NCI-H1092 (cell line): Measurements from ENCODE around the gene CARD14.
"Not testable (repeated sequence)": the region's sequence is repeated elsewhere in the genome, so short reads cannot be mapped to it uniquely, and the experiment has no call there.

Experiments
- DNase-seq: peaks from one replicate; lab custom pipeline; 2025; lab: John Stamatoyannopoulos, UW

The CARD14 gene

GRCh38 chr17:80227156-80227555 is 57.3 kb downstream of the CARD14 start:
- DNase-seq = no peak

- DNase-seq = no peak
Observed at GRCh38 chr17:80227666-80228065, 57.8 kb downstream of the CARD14 start.

- DNase-seq = no peak
Observed at GRCh38 chr17:80228477-80228876, 58.6 kb downstream of the CARD14 start.

GRCh38 chr17:80229011-80229410 is 59.2 kb downstream of the CARD14 start:
- DNase-seq = no peak

GRCh38 chr17:80232438-80232837 is 62.6 kb downstream of the CARD14 start:
- no peak for DNase-seq

GRCh38 chr17:80233202-80233601 is 63.4 kb downstream of the CARD14 start:
- DNase-seq = no peak

GRCh38 chr17:80236911-80237310 is 67.1 kb downstream of the CARD14 start:
- no peak for DNase-seq

- no peak for DNase-seq
Observed at GRCh38 chr17:80237386-80237785, 67.6 kb downstream of the CARD14 start.

- no peak for DNase-seq
Observed at GRCh38 chr17:80242505-80242904, 72.7 kb downstream of the CARD14 start.

- no peak for DNase-seq
Observed at GRCh38 chr17:80243526-80244433, 74.0 kb downstream of the CARD14 start.

- not testable (repeated sequence) for DNase-seq
Observed at GRCh38 chr17:80244448-80244847, 74.6 kb downstream of the CARD14 start.

- DNase-seq = no peak
Observed at GRCh38 chr17:80244871-80245509, 75.2 kb downstream of the CARD14 start.

- DNase-seq = no peak
Observed at GRCh38 chr17:80245566-80246265, 75.9 kb downstream of the CARD14 start.

GRCh38 chr17:80246266-80246681 is 76.4 kb downstream of the CARD14 start:
- DNase-seq = no peak

GRCh38 chr17:80246726-80247125 is 76.9 kb downstream of the CARD14 start:
- DNase-seq = no peak

GRCh38 chr17:80247561-80247960 is 77.7 kb downstream of the CARD14 start:
- DNase-seq = no peak

GRCh38 chr17:80248001-80248893 is 78.4 kb downstream of the CARD14 start:
- DNase-seq = no peak

GRCh38 chr17:80248894-80249710 is 79.3 kb downstream of the CARD14 start:
- DNase-seq = no peak

- DNase-seq = no peak
Observed at GRCh38 chr17:80251966-80252365, 82.1 kb downstream of the CARD14 start.

- peak; percentile 34 for DNase-seq
Observed at GRCh38 chr17:80252871-80253270, 83.0 kb downstream of the CARD14 start.
